HCT116 (cell line): Measurements from ENCODE around the gene CDYL2. TPM values are rescaled to one million over a fixed set of nuclear protein-coding genes. Genes with fewer than 3 reads are reported as not detected.

ENCODE experiments used
- ATAC-seq: fragments of 200-7000 bp; cut with Tn5 transposase; 2 replicates; pipeline ENCODE4 v1.9.1; 2020; ENCODE audit warnings: mild to moderate bottlenecking, moderate library complexity
- BruUV-seq: library from RNA; stranded (reverse); fragments of 400-500 nt; replicated peaks from 2 replicates; lab custom pipeline; 2021; lab: Mats Ljungman, UMichigan
- CTCF ChIA-PET: fragments of 300-600 bp; sonication (Branson Sonifier 250); formaldehyde crosslinking; loops from one replicate; lab custom pipeline; 2021; ENCODE audit warnings: antibody characterized with exemption; lab: Charles Lee
- POLR2A ChIA-PET: fragments of 300-600, 350-600 bp; sonication (Branson Sonifier 250); formaldehyde crosslinking; loops from one replicate; lab custom pipeline; 2021; ENCODE audit warnings: antibody characterized with exemption; lab: Charles Lee
- RAD21 ChIA-PET, 2 experiments: fragments of 300-600 bp; sonication (Branson Sonifier 250); formaldehyde crosslinking; loops; one replicate each; lab custom pipeline; 2023; ENCODE audit warnings: low total read pairs in 2 of 2; ENCODE audit not compliant: uncharacterized antibody in 2 of 2, unreplicated experiment in 2 of 2, low non-redundant PET in 1 of 2; lab: Charles Lee
- DNase-seq: peaks from one replicate; pipeline ENCODE4 v3.0.0-alpha.2; 2010; ENCODE audit warnings: low read depth, low spot score
- H2AFZ ChIP-seq: fragments of 200-600 bp; shearing (Covaris generic), sonication (generic); 2 replicates; pipeline ENCODE4 v1.6.1; 2017; ENCODE audit warnings: low read depth, mixed run types, mixed read lengths, antibody characterized with exemption, low read length; ENCODE audit not compliant: poor library complexity, severe bottlenecking
- H3K27ac ChIP-seq: 2 replicates; pipeline ENCODE4 v1.5.1; 2012; ENCODE audit warnings: low read depth, low read length
- H3K27me3 ChIP-seq: fragments of 200-600 bp; sonication (generic); 2 replicates; pipeline ENCODE4 v1.6.1; 2016; ENCODE audit warnings: mixed run types, low read length, mixed read lengths; ENCODE audit not compliant: insufficient read depth
- H3K36me3 ChIP-seq, 2 experiments: fragments of 200-500 bp in 1 of 2; fragments of 200-600 bp in 1 of 2; sonication (Bioruptor generic) in 1 of 2; sonication (generic) in 1 of 2; 2 replicates each; pipeline versions ENCODE4 v1.5.1 to v1.6.1; 2014 to 2016; ENCODE audit warnings: low read length in 2 of 2, inconsistent platforms in 1 of 2, mixed read lengths in 1 of 2, mixed run types in 1 of 2; ENCODE audit not compliant: insufficient read depth in 2 of 2, control insufficient read depth in 1 of 2
- H3K4me1 ChIP-seq, 2 experiments: fragments of 200-600 bp in 1 of 2; sonication (generic) in 1 of 2; 2 replicates each; pipeline versions ENCODE4 v1.5.1 to v1.6.1; 2012 to 2017; ENCODE audit warnings: low read length in 2 of 2, inconsistent platforms in 1 of 2, mild to moderate bottlenecking in 1 of 2, mixed read lengths in 1 of 2, mixed run types in 1 of 2, moderate library complexity in 1 of 2; ENCODE audit not compliant: insufficient read depth in 2 of 2, control insufficient read depth in 1 of 2
- H3K4me2 ChIP-seq: fragments of 200-600 bp; sonication (generic); 2 replicates; pipeline ENCODE4 v1.6.1; 2017; ENCODE audit warnings: mixed run types, low read length, mixed read lengths
- H3K4me3 ChIP-seq, 2 experiments: fragments of 200-600 bp in 1 of 2; sonication (generic) in 1 of 2; replicated peaks in 1 of 2; 2 replicates each; pipeline ENCODE4 v1.5.1; 2011 to 2016; ENCODE audit warnings: low read length in 2 of 2, control low read depth in 1 of 2, low read depth in 1 of 2, mild to moderate bottlenecking in 1 of 2, mixed read lengths in 1 of 2, mixed run types in 1 of 2
- H3K79me2 ChIP-seq: fragments of 200-600 bp; sonication (generic); 2 replicates; pipeline ENCODE4 v1.6.1; 2017; ENCODE audit warnings: mild to moderate bottlenecking, mixed run types, low read length, moderate library complexity, mixed read lengths; ENCODE audit not compliant: insufficient read depth
- H3K9ac ChIP-seq: fragments of 200-600 bp; sonication (generic); 2 replicates; pipeline ENCODE4 v1.6.1; 2016; ENCODE audit warnings: low read length, mixed read lengths
- H3K9me2 ChIP-seq: fragments of 200-600 bp; sonication (generic), shearing (Covaris generic); 2 replicates; pipeline ENCODE4 v1.6.1; 2017; ENCODE audit warnings: mixed run types, mild to moderate bottlenecking, moderate library complexity; ENCODE audit not compliant: insufficient read depth
- H3K9me3 ChIP-seq, 2 experiments: fragments of 200-500 bp in 1 of 2; fragments of 200-600 bp in 1 of 2; sonication (Bioruptor generic) in 1 of 2; sonication (generic) in 1 of 2; 2 replicates each; pipeline ENCODE4 v1.6.1; 2014 to 2017; ENCODE audit warnings: low read length in 2 of 2, mixed read lengths in 2 of 2, inconsistent platforms in 1 of 2, low read depth in 1 of 2, mild to moderate bottlenecking in 1 of 2, mixed run types in 1 of 2, moderate library complexity in 1 of 2; ENCODE audit not compliant: control insufficient read depth in 1 of 2, insufficient read depth in 1 of 2
- H4K20me1 ChIP-seq: fragments of 200-600 bp; sonication (generic), shearing (Covaris generic); 2 replicates; pipeline ENCODE4 v1.6.1; 2017; ENCODE audit warnings: mixed run types, mild to moderate bottlenecking, moderate library complexity; ENCODE audit not compliant: insufficient read depth
- CBX3 ChIP-seq: IDR thresholded peaks from 2 replicates; pipeline ENCODE4 v1.6.1; 2012; ENCODE audit warnings: low read depth
- EZH2phosphoT487 ChIP-seq: fragments of 200-600 bp; IDR thresholded peaks from 2 replicates; pipeline ENCODE4 v1.6.1; 2018; ENCODE audit warnings: antibody characterized with exemption, borderline replicate concordance
- JUND ChIP-seq: IDR thresholded peaks from 2 replicates; pipeline ENCODE4 v1.6.1; 2012
- POLR2AphosphoS5 ChIP-seq: IDR thresholded peaks from 2 replicates; pipeline ENCODE4 v1.6.1; 2011; ENCODE audit warnings: mild to moderate bottlenecking, low read depth, low read length, moderate library complexity
- ZFX ChIP-seq: fragments of 450-650 bp; IDR thresholded peaks from 2 replicates; pipeline ENCODE4 v1.6.1; 2017
- ZNF274 ChIP-seq: fragments of 200-500 bp; sonication (Bioruptor generic); IDR thresholded peaks from 2 replicates; pipeline ENCODE4 v1.6.1; 2014; ENCODE audit warnings: mild to moderate bottlenecking, low read depth, low read length, inconsistent platforms
- intact Hi-C: fragments of 100-400 bp; cut with micrococcal nuclease; formaldehyde crosslinking; loops from 2 replicates; pipeline ENCODE4 v1.10.0; 2022
- total RNA-seq: library from RNA; stranded (reverse); gene quantifications from one replicate; pipeline ENCODE4 v1.2.1, GENCODE V29; 2021; ENCODE audit not compliant: unreplicated experiment
- TF ChIP-seq, protein P1 (sequence below): IDR thresholded peaks from 2 replicates; pipeline ENCODE4 v1.6.1; 2012; ENCODE audit warnings: low read depth
- TF ChIP-seq, protein P2 (sequence below): IDR thresholded peaks from 2 replicates; pipeline ENCODE4 v1.6.1; 2011; ENCODE audit warnings: mild to moderate bottlenecking, low read length, moderate library complexity; ENCODE audit not compliant: insufficient replicate concordance; ENCODE audit errors: extremely low read depth
- TF ChIP-seq, protein P3 (sequence below): IDR thresholded peaks from 2 replicates; pipeline ENCODE4 v1.6.1; 2012

Gene CDYL2
- total RNA-seq, 1 experiment from 2014 or later: 0.10 TPM

DNA sequence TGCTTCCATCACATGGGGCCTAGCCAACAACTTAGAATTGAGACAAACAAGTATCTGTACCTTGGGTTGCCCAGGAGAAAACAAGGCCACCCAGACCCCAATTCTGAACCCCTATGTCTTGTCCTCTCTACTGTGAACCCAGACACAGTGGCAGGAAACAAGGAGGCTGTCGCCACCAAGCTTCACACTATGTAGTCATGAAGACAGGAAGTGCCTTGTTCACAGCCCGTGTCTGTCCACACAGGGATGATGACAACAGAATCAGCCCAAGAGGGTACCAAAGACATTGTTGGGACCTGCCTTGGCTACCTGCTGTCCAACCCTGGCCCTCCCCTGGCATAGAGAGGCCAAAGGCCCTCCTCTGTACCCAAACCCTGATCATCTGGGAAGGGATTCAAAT is 84.8 kb downstream of the CDYL2 start:
- DNase-seq (no peak), ATAC-seq (no peak)
- intact Hi-C loops: no loop called here
- no peak overlapping the region for H3K27ac ChIP-seq
- ChIA-PET POLR2A (no interaction called here), CTCF (no interaction called here), RAD21 (no interaction called here)
- H3K4me1 ChIP-seq: 0 out of 4 replicates have a peak, but pooled peaks cover 0 to 3% of the 10 kb centered on the region in 2 experiments
- no peak overlapping the region for H3K4me2 ChIP-seq
- H3K36me3 ChIP-seq: no peaks in the 10 kb centered on the region
- H4K20me1 ChIP-seq: no peaks in the 10 kb centered on the region
- no peaks in the 10 kb centered on the region for H3K79me2 ChIP-seq
- no peaks in the 10 kb centered on the region for H3K9me3 ChIP-seq
- H3K9ac ChIP-seq: no peak overlapping the region
- no peak overlapping the region for H2AFZ ChIP-seq
- TF ChIP-seq, protein P1, sequence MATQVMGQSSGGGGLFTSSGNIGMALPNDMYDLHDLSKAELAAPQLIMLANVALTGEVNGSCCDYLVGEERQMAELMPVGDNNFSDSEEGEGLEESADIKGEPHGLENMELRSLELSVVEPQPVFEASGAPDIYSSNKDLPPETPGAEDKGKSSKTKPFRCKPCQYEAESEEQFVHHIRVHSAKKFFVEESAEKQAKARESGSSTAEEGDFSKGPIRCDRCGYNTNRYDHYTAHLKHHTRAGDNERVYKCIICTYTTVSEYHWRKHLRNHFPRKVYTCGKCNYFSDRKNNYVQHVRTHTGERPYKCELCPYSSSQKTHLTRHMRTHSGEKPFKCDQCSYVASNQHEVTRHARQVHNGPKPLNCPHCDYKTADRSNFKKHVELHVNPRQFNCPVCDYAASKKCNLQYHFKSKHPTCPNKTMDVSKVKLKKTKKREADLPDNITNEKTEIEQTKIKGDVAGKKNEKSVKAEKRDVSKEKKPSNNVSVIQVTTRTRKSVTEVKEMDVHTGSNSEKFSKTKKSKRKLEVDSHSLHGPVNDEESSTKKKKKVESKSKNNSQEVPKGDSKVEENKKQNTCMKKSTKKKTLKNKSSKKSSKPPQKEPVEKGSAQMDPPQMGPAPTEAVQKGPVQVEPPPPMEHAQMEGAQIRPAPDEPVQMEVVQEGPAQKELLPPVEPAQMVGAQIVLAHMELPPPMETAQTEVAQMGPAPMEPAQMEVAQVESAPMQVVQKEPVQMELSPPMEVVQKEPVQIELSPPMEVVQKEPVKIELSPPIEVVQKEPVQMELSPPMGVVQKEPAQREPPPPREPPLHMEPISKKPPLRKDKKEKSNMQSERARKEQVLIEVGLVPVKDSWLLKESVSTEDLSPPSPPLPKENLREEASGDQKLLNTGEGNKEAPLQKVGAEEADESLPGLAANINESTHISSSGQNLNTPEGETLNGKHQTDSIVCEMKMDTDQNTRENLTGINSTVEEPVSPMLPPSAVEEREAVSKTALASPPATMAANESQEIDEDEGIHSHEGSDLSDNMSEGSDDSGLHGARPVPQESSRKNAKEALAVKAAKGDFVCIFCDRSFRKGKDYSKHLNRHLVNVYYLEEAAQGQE: no peak
- TF ChIP-seq POLR2AphosphoS5 (no peak), JUND (no peak), EZH2phosphoT487 (no peak), ZFX (no peak), ZNF274 (no peak), CBX3 (no peak)
- TF ChIP-seq, protein P2, sequence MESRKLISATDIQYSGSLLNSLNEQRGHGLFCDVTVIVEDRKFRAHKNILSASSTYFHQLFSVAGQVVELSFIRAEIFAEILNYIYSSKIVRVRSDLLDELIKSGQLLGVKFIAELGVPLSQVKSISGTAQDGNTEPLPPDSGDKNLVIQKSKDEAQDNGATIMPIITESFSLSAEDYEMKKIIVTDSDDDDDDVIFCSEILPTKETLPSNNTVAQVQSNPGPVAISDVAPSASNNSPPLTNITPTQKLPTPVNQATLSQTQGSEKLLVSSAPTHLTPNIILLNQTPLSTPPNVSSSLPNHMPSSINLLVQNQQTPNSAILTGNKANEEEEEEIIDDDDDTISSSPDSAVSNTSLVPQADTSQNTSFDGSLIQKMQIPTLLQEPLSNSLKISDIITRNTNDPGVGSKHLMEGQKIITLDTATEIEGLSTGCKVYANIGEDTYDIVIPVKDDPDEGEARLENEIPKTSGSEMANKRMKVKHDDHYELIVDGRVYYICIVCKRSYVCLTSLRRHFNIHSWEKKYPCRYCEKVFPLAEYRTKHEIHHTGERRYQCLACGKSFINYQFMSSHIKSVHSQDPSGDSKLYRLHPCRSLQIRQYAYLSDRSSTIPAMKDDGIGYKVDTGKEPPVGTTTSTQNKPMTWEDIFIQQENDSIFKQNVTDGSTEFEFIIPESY: no peak
- TF ChIP-seq, protein P3, sequence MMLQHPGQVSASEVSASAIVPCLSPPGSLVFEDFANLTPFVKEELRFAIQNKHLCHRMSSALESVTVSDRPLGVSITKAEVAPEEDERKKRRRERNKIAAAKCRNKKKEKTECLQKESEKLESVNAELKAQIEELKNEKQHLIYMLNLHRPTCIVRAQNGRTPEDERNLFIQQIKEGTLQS: no peak
- H3K4me3 ChIP-seq: no peak overlapping the region
- no TSS peak for BruUV-seq
- H3K27me3 ChIP-seq: no peaks in the 10 kb centered on the region
- no peaks in the 10 kb centered on the region for H3K9me2 ChIP-seq
